Activated naive CD8-positive, alpha-beta T cell treated with anti-CD3 and anti-CD28 coated beads, Interleukin-2, amount 10 ng/mL, durations not matched to agents 7 days and 5 days (primary cell): ENCODE results near the gene SMIM44. TPM values are rescaled to one million over a fixed set of nuclear protein-coding genes. Genes with fewer than 3 reads are reported as not detected.
A peak's percentile ranks its signal among the peaks of the same experiment; 100 is the strongest.

Source experiments
- ATAC-seq: fragments of 150-1000 bp; cut with Tn5 transposase; one replicate; pipeline ENCODE4 v1.10.0; 2021; ENCODE audit warnings: low read depth, moderate library complexity
- POLR2A ChIA-PET: fragments of 350-600 bp; sonication (Branson Sonifier 250); formaldehyde crosslinking; loops from one replicate; lab custom pipeline; 2021; ENCODE audit warnings: antibody characterized with exemption; lab: Charles Lee
- DNase-seq: peaks from one replicate; pipeline ENCODE4 v3.0.0; 2021
- H3K27ac Mint-ChIP-seq: one replicate; pipeline ENCODE4 v1.8.0; 2022; ENCODE audit warnings: mild to moderate bottlenecking, mixed read lengths
- H3K27me3 Mint-ChIP-seq: one replicate; pipeline ENCODE4 v1.8.0; 2022; ENCODE audit warnings: mild to moderate bottlenecking, moderate library complexity, mixed read lengths
- H3K36me3 Mint-ChIP-seq: one replicate; pipeline ENCODE4 v1.8.0; 2021; ENCODE audit warnings: mild to moderate bottlenecking, mixed read lengths
- H3K4me1 Mint-ChIP-seq: one replicate; pipeline ENCODE4 v1.8.0; 2021; ENCODE audit warnings: mixed read lengths
- H3K4me3 Mint-ChIP-seq: one replicate; pipeline ENCODE4 v1.8.0; 2022; ENCODE audit warnings: mild to moderate bottlenecking, moderate library complexity, mixed read lengths
- H3K9me3 Mint-ChIP-seq: one replicate; pipeline ENCODE4 v1.8.0; 2021; ENCODE audit warnings: mixed read lengths
- total RNA-seq, 2 experiments: library from RNA; stranded (reverse); gene quantifications; one replicate each; pipeline ENCODE4 v1.2.3, GENCODE V29; 2021

SMIM44 gene
- total RNA-seq, 2 experiments from 2014 or later = not detected

DNA sequence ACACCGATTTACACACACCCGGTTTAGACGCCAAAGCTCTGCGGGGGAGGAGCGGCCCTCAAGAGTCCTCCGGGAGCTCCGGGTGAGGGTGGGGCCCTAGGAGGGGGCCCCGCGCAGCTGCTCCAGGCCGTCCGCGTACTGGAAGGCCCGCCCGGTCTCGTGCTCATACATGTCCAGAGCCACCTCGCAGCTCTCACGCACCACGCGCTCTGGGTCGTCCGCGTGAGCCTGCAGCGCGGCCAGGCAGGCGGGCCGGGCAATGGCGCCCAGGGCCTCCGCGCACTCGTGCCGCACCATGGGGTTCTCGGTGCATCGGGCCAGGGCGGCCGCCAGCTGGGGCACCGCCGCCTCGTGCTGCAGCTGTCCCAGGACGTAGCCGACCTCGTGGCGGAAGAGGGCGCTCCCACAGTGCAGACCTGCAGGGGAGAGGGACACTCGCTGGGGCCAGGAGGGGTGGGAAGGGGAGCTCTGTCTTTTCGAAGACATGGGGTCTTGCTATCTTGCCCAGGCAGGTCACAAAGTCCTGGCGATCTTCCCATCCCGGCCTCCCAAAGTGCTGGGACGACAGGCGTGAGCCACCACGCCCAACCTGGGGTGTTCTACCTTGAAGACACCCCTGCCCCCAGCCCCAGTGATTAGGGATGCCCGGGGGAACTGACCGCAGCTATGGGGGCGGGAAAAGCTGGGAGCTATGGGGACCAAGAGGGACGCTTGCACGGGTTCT, 8.3 kb upstream of the SMIM44 start:
- no peak overlapping the region for H3K4me3 Mint-ChIP-seq
- H3K27ac Mint-ChIP-seq = no peak overlapping the region
- H3K36me3 Mint-ChIP-seq = peaks cover 4% of the 10 kb centered on the region
- ATAC-seq = no peak
- POLR2A ChIA-PET = no interaction called here
- DNase-seq = no peak
- no peaks in the 10 kb centered on the region for H3K27me3 Mint-ChIP-seq
- H3K4me1 Mint-ChIP-seq = peaks cover 2% of the 10 kb centered on the region
- H3K9me3 Mint-ChIP-seq = no peaks in the 10 kb centered on the region

DNA sequence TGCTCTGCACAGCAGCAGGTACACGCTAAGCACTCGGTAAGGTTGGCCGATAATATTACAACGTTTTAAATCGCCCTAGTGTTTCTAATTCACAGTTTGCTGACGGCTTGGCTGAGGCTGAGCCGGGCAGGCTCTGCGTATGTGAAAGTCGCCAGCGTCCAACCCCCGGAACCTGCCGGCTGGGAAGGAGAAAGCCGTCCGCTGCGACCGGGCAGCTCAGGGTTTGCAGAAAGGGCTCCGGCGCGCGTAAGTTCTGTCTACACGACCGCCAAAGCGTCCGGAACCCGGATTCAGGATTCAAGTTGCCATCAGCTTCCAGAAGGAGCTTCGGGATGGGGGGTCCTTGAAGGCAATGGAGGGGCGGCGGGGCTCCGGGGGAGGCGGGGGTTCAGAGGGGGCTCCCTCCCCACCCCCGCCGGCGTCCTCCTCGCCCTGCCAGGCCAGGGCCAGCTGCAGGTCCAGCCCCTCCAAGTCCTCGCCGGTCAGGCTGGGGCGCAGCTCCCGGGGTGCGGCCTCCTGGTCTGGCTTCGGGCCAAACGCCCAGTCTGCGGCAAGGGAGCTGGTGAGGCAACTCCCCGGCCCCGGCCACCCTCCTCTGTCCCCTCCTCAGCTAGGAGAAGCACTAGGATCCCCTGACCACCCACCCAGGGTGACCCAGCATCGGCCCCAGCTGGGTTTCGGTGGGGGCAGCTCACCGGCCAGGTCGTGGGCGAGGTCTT, 575 bp downstream of the SMIM44 start:
- POLR2A ChIA-PET = no interaction called here
- H3K27me3 Mint-ChIP-seq = peaks cover 3% of the 10 kb centered on the region
- H3K9me3 Mint-ChIP-seq = no peaks in the 10 kb centered on the region
- DNase-seq = no peak
- H3K36me3 Mint-ChIP-seq = no peaks in the 10 kb centered on the region
- ATAC-seq = no peak
- no peak overlapping the region for H3K4me3 Mint-ChIP-seq
- H3K4me1 Mint-ChIP-seq = peaks cover 20% of the 10 kb centered on the region
- H3K27ac Mint-ChIP-seq = no peak overlapping the region

DNA sequence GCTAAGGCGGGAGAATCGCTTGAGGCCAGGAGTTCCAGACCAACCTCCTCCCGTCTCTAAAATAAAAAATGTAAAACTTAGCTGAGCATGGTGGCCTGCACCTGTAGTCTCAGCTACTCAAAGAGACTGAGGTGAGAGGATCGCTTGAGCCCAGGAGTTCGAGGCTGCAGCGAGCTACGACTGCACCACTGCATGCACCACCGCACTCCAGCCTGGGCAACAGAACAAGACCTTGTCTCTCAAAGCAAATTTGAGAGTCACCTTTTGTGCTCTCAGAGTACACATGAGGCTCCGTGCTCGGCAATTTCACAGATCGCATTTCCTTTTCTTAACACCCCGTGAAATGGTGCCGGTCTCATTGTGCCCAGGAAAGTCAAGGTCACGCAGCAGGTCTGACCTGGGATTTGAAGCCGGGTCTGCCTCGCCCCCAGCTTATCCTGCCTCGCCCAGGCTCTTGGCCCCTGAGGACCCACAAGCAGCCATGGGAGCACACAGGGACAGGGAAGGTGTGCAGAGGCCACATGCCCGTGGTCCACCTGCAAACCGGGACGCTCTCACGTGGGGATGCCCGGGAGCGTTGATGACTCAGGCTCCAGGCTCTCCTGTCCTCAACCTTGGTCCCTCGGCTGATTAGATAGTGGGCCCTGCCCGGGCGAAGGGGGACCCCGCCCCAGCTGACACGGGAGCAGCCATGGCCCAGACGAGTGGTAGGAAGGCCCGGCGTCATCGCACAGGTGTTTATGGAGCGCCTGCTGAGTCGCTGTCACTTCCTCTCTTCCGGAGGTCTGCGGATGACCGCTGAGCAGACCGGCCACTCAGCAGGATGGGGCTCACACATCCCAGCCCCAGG, 1.8 kb downstream of the SMIM44 start:
- no peak for DNase-seq

DNA sequence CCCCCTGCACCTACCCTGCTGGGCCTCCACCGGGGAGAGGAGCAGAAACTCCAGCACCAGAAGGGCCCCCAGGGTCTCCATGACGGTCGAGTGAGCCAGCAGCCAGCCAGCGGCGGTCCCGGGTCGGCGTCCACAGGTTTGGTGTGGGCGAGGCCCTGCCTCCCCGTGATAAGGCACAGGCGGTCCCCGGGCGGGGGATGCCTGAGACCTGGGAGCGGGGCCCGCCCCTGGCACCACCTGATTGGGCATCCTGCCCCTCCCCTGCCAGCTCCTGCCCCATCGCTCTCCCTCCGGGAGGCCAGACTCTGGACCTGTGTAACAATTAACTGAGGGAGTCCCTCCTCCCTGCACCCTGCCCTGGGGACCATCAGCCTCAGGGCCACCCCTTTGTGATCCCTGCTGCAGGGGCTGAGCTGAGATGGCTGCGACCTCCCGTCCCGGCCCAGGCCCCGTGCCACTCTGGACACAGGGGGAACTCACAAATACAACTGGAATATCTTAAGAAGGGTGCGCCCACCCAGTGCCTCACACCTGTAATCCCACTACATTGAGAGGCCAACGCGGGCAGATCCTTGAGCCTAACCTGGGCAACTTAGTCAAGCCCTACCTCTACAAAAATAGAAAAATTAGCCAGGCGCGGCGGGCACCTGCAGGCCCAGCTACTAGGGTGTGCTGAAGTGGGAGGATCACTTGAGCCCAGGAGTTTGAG, 2.7 kb downstream of the SMIM44 start, which contains the start of gene SMIM24:
Gene SMIM24, minus strand, starts transcription at position 143 of the 709 bp plus-strand sequence. Its CDS starts 62 bp downstream, at position 81.
- POLR2A ChIA-PET = interaction anchor here (1.7 kb wide), 1 partner anchor 19 kb away, joined by 4 read pairs; no protein-coding TSS in a partner anchor

More for the DNA sequence above, 1.8 kb downstream of the SMIM44 start:
- no peaks in the 10 kb centered on the region for H3K9me3 Mint-ChIP-seq
- POLR2A ChIA-PET = no interaction called here
- H3K4me1 Mint-ChIP-seq = peaks cover 20% of the 10 kb centered on the region
- no peaks in the 10 kb centered on the region for H3K36me3 Mint-ChIP-seq
- no peak overlapping the region for H3K4me3 Mint-ChIP-seq
- no peak for ATAC-seq
- peaks cover 3% of the 10 kb centered on the region for H3K27me3 Mint-ChIP-seq
- no peak overlapping the region for H3K27ac Mint-ChIP-seq

DNA sequence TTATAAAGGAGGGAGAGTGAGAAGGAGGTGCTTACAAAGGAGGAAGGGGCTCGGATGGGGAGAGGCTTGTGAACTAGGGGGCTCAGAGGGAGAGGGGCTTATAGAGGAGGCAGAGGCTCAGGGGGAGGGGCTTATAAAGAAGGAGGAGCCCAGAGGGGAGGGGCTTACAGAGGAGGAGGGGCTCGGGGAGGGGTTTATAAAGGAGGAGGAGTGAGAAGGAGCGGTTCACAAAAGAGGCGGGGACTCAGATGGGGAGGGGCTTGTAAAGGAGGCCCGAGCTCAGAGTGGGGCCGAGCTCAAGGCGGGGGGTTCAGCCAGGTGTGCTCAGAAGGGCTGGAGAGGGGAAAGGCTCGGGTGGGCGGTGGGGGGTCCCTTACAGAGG, 3.4 kb downstream of the SMIM44 start:
- H3K4me3 Mint-ChIP-seq = no peak overlapping the region
- H3K27ac Mint-ChIP-seq = no peak overlapping the region

More for the DNA sequence above, 2.7 kb downstream of the SMIM44 start, which contains the start of gene SMIM24:
- DNase-seq (no peak), ATAC-seq (no peak)
- H3K27ac Mint-ChIP-seq = peak within 1 kb of the TSS; percentile 96
- H3K4me1 Mint-ChIP-seq = peaks cover 20% of the 10 kb centered on the region
- H3K36me3 Mint-ChIP-seq = no peaks in the 10 kb centered on the region
- H3K27me3 Mint-ChIP-seq = peaks cover 3% of the 10 kb centered on the region
- H3K4me3 Mint-ChIP-seq = peak within 1 kb of the TSS; percentile 91
- no peaks in the 10 kb centered on the region for H3K9me3 Mint-ChIP-seq

DNA sequence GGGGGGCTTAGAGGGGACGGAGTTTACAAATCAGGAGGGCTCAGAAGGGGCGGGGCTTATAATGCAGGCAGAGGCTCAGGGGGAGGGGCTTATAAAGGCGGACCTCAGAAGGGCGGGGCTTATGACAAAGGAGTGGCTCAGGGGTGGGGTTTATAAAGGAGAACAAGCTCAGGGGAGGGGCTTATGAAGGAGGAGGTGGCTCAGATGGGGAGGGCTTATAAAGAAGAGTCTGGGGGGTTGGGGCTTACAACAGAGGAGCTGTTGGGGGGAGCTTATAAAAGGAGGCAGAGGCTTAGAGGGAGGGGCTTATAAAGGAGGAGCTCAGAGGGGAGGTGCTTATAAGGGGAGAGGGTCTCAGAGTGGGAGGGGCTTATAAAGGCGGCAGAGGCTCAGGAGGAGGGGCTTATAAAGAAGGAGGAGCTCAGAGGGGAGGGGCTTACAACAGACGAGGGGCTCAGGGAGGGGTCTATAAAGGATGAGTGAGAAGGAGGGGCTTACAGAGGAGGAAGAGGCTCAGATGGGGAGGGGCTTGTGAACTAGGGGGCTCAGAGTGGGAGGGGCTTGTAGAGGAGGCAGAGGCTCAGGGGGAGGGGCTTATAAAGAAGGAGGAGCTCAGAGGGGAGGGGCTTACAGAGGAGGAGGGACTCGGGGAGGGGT, 3.9 kb downstream of the SMIM44 start:
- no peaks in the 10 kb centered on the region for H3K9me3 Mint-ChIP-seq
- POLR2A ChIA-PET = interaction anchor here (0.6 to 1.7 kb wide), 4 partner anchors 20 to 783 kb away, joined by 3 to 4 read pairs (median 3); no protein-coding TSS in a partner anchor
- H3K27me3 Mint-ChIP-seq = no peaks in the 10 kb centered on the region
- H3K27ac Mint-ChIP-seq = peak overlapping the region; percentile 96
- peak overlapping the region; percentile 91 for H3K4me3 Mint-ChIP-seq
- peak; percentile 73 for DNase-seq
- no peaks in the 10 kb centered on the region for H3K36me3 Mint-ChIP-seq
- H3K4me1 Mint-ChIP-seq = peaks cover 16% of the 10 kb centered on the region
- peak; percentile 43 for ATAC-seq

More for the DNA sequence above, 3.4 kb downstream of the SMIM44 start:
- DNase-seq (no peak), ATAC-seq (no peak)
- POLR2A ChIA-PET = interaction anchor here (0.9 to 1.7 kb wide), 3 partner anchors 20 to 46 kb away, joined by 3 to 4 read pairs (median 3); no protein-coding TSS in a partner anchor
- H3K27me3 Mint-ChIP-seq = peaks cover 3% of the 10 kb centered on the region
- no peaks in the 10 kb centered on the region for H3K36me3 Mint-ChIP-seq
- H3K9me3 Mint-ChIP-seq = no peaks in the 10 kb centered on the region
- H3K4me1 Mint-ChIP-seq = peaks cover 18% of the 10 kb centered on the region

DNA sequence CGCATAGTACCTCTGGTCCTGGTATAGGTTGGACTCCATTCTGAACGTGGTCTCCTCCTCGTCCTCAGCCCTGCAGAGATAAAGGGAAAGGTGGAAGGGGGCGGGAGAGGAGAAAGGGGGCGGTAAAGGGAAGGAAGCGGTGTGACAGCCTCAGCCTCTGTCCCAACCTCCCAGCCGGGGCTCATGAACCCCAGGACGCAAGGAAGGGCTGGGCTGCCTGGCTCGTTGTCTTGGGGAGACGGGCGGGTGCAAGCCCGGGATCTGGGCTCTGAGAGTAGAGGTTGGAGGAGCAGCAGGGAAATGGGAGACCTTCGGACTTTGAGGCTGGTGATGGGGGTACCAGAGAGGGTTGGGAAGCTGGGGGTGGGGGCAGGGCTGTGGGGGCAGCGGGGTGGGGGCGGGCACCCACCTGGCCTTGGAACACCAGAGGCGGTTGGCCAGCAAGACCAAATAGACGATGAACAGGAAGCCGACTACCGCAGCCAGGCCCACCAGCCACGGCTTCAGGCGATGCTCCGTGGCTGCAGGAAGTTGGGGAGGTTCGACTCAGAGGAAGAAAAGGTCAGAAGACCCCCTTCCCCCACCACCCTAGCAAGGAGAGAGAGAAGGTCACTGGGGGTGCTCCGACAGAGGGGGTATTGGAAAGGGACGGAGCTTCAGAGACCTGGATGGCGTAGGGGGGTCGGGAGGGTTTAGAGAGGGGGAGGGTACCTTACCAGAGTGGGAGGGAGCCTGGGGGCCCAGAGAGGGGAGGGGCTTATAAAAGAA, 4.6 kb downstream of the SMIM44 start:
- no peaks in the 10 kb centered on the region for H3K36me3 Mint-ChIP-seq
- peak overlapping the region; percentile 96 for H3K27ac Mint-ChIP-seq
- H3K4me1 Mint-ChIP-seq = peaks cover 16% of the 10 kb centered on the region
- no peaks in the 10 kb centered on the region for H3K9me3 Mint-ChIP-seq
- DNase-seq = peak; percentile 58
- H3K27me3 Mint-ChIP-seq = peaks cover 2% of the 10 kb centered on the region
- peak overlapping the region; percentile 91 for H3K4me3 Mint-ChIP-seq
- peak; percentile 47 for ATAC-seq
- POLR2A ChIA-PET = interaction anchor here (0.6 to 1.7 kb wide), 4 partner anchors 21 to 784 kb away, joined by 3 to 4 read pairs (median 3); no protein-coding TSS in a partner anchor

DNA sequence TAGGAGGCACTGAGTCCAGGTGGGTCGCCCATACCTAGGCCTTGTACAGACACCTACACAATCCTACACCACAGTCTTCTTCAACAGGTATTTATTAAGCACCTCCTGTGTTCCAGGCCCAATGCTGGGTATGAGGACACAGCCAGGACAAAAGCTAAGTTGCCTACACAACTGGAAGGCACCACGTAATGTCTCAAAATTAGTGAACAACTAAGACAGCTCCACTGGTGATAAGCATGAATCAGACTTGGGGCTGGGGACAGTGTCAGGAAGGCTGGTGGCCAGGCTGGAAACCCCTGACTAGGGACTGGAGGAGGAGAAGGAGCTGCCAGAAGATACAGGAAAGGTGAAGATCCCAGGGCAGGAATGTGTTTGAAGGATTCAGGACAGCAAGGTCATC, 5.3 kb downstream of the SMIM44 start:
- DNase-seq (no peak), ATAC-seq (no peak)
- peak overlapping the region; percentile 91 for H3K4me3 Mint-ChIP-seq
- peaks cover 2% of the 10 kb centered on the region for H3K27me3 Mint-ChIP-seq
- H3K36me3 Mint-ChIP-seq = no peaks in the 10 kb centered on the region
- H3K27ac Mint-ChIP-seq = peak overlapping the region; percentile 96
- H3K9me3 Mint-ChIP-seq = no peaks in the 10 kb centered on the region
- peaks cover 16% of the 10 kb centered on the region for H3K4me1 Mint-ChIP-seq
- POLR2A ChIA-PET = interaction anchor here (0.6 kb wide), 1 partner anchor 346 kb away, joined by 4 read pairs; no protein-coding TSS in a partner anchor

DNA sequence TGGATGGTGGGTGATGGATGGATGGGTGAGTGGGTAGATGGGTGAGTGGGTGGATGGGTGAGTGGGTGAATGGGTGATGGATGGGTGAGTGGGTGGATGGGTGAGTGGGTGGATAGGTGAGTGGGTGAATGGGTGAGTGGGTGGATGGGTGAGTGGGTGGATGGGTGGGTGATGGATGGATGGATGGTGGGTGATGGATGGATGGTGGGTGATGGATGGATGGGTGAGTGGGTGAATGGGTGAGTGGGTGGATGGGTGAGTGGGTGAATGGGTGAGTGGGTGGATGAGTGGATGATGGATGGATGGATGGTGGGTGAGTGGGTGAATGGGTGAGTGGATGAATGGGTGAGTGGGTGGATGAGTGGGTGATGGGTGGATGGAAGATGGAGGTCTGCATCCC, 5.7 kb downstream of the SMIM44 start:
- ATAC-seq (no peak), DNase-seq (no peak)
- peaks cover 2% of the 10 kb centered on the region for H3K27me3 Mint-ChIP-seq
- H3K36me3 Mint-ChIP-seq = no peaks in the 10 kb centered on the region
- H3K27ac Mint-ChIP-seq = no peak overlapping the region
- H3K4me3 Mint-ChIP-seq = no peak overlapping the region
- POLR2A ChIA-PET = interaction anchor here (0.6 kb wide), 2 partner anchors 191 to 345 kb away, joined by 3 to 4 read pairs; no protein-coding TSS in a partner anchor
- H3K4me1 Mint-ChIP-seq = peaks cover 16% of the 10 kb centered on the region
- H3K9me3 Mint-ChIP-seq = no peaks in the 10 kb centered on the region

DNA sequence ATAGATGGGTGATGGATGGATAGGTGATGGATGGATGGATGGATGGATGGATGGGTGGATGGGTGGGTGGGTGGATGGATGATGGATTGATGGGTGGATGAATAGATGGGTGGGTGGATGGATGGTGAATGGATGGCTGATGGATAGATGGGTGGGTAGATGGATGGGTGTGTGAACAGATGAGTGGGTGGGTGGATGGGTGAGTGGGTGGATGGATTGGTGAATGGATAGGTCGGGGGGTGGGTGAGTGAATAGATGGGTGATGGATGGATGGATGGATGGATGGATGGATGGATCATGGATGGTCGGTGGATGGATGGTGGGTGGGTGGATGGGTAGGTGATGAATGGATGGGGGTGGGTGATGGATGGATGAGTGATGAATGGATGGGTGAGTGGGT, 6.4 kb downstream of the SMIM44 start:
- DNase-seq (no peak), ATAC-seq (no peak)
- POLR2A ChIA-PET = interaction anchor here (0.6 kb wide), 1 partner anchor 190 kb away, joined by 3 read pairs; no protein-coding TSS in a partner anchor
- no peaks in the 10 kb centered on the region for H3K36me3 Mint-ChIP-seq
- no peaks in the 10 kb centered on the region for H3K9me3 Mint-ChIP-seq
- no peak overlapping the region for H3K27ac Mint-ChIP-seq
- no peak overlapping the region for H3K4me3 Mint-ChIP-seq
- peaks cover 2% of the 10 kb centered on the region for H3K27me3 Mint-ChIP-seq
- H3K4me1 Mint-ChIP-seq = peaks cover 16% of the 10 kb centered on the region

DNA sequence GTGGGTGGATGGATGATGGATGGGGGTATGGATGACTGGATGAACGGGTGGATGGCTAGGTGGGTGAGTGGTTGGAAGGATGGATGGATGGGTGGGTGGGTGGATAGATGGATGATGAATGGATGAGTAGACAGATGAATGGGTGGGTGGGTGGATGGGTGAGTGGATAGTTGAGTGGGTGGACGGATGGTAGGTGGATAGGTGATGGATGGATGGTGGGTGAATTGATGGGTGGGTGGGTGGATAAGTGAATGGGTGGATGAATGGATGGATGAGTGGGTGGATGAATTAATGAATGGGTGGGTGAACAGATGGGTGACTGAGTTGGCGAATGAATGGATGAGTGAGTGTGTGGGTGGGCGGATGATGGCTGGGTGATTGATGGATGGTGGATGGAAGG, 7.8 kb downstream of the SMIM44 start:
- Mint-ChIP-seq H3K36me3 (no peaks in the 10 kb centered on the region), H3K27me3 (peaks cover 2% of the 10 kb centered on the region), H3K27ac (no peak overlapping the region), H3K9me3 (no peaks in the 10 kb centered on the region), H3K4me3 (no peak overlapping the region), H3K4me1 (peaks cover 16% of the 10 kb centered on the region)
- no peak for ATAC-seq
- POLR2A ChIA-PET = no interaction called here
- no peak for DNase-seq
